ENCODE data around the gene DCDC2C. TPM values are rescaled to one million over a fixed set of nuclear protein-coding genes. Genes with fewer than 3 reads are reported as not detected.

The DCDC2C gene
- total and polyA plus RNA-seq, 10 donors: 0.03 to 0.22 TPM; not detected in 8

DNA sequence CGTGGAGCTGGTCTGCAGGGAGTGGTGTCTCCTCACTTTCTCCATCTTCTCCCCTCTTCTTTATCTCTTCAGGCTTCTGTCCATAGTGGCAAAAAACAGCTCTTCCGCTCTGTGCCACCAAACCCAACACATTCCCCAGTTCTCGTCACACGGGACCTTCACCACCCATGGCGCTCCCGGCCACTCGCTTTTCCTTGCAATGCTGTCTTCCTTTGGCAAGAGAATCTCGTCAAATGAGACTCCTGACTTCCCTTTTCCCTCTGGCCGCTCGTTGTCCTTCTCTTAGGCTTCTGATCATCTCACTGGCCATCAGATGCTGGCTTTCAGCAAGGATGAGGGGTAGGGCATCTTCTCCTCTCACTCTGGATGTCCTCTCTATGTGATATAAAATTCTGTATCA lies 72.9 kb downstream of the DCDC2C start:
- peaks cover 8 to 18% (median 15%) of the 10 kb centered on the region in 6 donors for H3K4me1 ChIP-seq
- H3K27me3 ChIP-seq (replicated peaks in 1 of 7): peaks cover 0 to 39% (median 0%) of the 10 kb centered on the region in 7 donors
- no peak for DNase-seq
- TF ChIP-seq POLR2A (IDR thresholded peaks at IDR 0.05): no peak
- TF ChIP-seq, protein P1, sequence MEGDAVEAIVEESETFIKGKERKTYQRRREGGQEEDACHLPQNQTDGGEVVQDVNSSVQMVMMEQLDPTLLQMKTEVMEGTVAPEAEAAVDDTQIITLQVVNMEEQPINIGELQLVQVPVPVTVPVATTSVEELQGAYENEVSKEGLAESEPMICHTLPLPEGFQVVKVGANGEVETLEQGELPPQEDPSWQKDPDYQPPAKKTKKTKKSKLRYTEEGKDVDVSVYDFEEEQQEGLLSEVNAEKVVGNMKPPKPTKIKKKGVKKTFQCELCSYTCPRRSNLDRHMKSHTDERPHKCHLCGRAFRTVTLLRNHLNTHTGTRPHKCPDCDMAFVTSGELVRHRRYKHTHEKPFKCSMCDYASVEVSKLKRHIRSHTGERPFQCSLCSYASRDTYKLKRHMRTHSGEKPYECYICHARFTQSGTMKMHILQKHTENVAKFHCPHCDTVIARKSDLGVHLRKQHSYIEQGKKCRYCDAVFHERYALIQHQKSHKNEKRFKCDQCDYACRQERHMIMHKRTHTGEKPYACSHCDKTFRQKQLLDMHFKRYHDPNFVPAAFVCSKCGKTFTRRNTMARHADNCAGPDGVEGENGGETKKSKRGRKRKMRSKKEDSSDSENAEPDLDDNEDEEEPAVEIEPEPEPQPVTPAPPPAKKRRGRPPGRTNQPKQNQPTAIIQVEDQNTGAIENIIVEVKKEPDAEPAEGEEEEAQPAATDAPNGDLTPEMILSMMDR (IDR thresholded peaks at IDR 0.05 in 8 of 11, conservative IDR thresholded peaks at IDR 0.05 in 3 of 11): no peak
- TF ChIP-seq POLR2AphosphoS5 (IDR thresholded peaks at IDR 0.05): no peak
- H3K36me3 ChIP-seq: no peaks in the 10 kb centered on the region
- intact Hi-C loops (cut with DNase I; ENCODE audit: low total_unique reads): no loop called here
- H3K9me3 ChIP-seq: no peaks in the 10 kb centered on the region
- no peak overlapping the region for H3K4me3 ChIP-seq
- 90 to 94% (median 91%) methylated on average over 10 of the region's 10 CpGs for WGBS, 5 donors
- no peak overlapping the region for H3K27ac ChIP-seq

DNA sequence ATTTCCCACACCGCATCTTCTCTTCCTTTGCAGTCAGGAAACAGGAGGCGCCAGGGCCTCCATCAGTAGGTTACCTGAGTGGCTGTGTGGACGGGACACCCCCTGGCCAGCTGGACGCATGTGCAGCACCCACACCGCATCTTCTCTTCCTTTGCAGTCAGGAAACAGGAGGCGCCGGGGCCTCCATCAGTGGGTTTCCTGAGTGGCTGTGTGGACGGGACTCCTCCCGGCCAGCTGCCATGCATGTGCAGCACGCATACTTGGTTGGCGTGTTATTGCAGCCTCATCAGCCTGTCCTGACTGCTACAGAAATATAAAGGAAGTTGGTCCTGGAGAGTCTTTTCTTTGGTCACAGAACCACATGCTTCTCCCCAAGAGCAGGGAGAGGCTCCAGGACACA lies 74.6 kb downstream of the DCDC2C start:
- Histone ChIP-seq H3K36me3 (no peaks in the 10 kb centered on the region), H3K27ac (no peak overlapping the region), H3K27me3 (replicated peaks in 1 of 7) (peaks cover 0 to 39% (median 0%) of the 10 kb centered on the region in 7 donors), H3K9me3 (no peaks in the 10 kb centered on the region), H3K4me1 (peaks cover 8 to 18% (median 15%) of the 10 kb centered on the region in 6 donors), H3K4me3 (no peak overlapping the region)
- 20 to 46% (median 37%) methylated on average over 5 to 11 of the region's 11 CpGs for WGBS, 5 donors
- TF ChIP-seq POLR2A (IDR thresholded peaks at IDR 0.05): no peak
- no peak for TF ChIP-seq POLR2AphosphoS5 (IDR thresholded peaks at IDR 0.05)
- TF ChIP-seq, protein P1 (IDR thresholded peaks at IDR 0.05 in 8 of 11, conservative IDR thresholded peaks at IDR 0.05 in 3 of 11): no peak
- intact Hi-C loops (cut with DNase I; ENCODE audit: low total_unique reads): no loop called here
- DNase-seq: no peak

DNA sequence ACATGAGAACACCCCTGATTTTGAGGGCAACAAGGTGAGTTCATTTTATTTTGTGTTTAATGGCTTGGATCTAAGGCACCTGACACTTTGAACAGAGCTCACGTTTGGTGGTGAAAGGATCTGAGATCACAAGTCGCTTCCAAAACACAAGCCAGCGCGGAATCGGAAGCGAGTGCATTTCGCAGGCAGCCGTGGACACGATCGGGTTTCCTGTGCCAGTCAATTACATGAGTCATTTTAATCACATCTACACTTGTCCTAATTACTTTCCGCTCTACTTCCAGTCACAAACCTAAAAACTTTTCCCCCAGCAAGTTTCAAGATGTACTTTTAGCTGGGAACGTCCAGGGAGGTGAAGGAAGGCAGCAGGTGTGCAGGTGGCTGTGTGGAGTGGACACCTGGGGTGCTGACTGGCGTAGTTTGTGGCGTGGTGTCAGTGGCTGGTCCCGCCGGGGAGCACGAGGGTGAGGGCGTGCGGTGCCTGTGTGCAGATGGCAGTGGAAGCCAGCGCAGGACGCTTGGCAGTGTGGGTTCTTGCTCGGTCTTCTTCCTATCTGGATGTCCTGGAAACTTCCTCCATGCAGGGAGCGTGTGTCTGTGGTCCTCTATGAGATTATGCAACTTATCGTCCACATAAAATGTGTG lies 75.6 kb downstream of the DCDC2C start:
- peaks cover 0 to 39% (median 0%) of the 10 kb centered on the region in 7 donors for H3K27me3 ChIP-seq (replicated peaks in 1 of 7)
- WGBS, 5 donors: 78 to 92% (median 86%) methylated on average over 24 of the region's 24 CpGs
- DNase-seq: no peak
- TF ChIP-seq POLR2AphosphoS5 (IDR thresholded peaks at IDR 0.05): no peak
- TF ChIP-seq POLR2A (IDR thresholded peaks at IDR 0.05): no peak
- TF ChIP-seq, protein P1 (IDR thresholded peaks at IDR 0.05 in 8 of 11, conservative IDR thresholded peaks at IDR 0.05 in 3 of 11): no peak
- H3K9me3 ChIP-seq: no peaks in the 10 kb centered on the region
- H3K4me1 ChIP-seq: peaks cover 8 to 18% (median 15%) of the 10 kb centered on the region in 6 donors
- intact Hi-C loops (cut with DNase I; ENCODE audit: low total_unique reads): no loop called here
- no peak overlapping the region for H3K27ac ChIP-seq
- no peaks in the 10 kb centered on the region for H3K36me3 ChIP-seq
- no peak overlapping the region for H3K4me3 ChIP-seq

DNA sequence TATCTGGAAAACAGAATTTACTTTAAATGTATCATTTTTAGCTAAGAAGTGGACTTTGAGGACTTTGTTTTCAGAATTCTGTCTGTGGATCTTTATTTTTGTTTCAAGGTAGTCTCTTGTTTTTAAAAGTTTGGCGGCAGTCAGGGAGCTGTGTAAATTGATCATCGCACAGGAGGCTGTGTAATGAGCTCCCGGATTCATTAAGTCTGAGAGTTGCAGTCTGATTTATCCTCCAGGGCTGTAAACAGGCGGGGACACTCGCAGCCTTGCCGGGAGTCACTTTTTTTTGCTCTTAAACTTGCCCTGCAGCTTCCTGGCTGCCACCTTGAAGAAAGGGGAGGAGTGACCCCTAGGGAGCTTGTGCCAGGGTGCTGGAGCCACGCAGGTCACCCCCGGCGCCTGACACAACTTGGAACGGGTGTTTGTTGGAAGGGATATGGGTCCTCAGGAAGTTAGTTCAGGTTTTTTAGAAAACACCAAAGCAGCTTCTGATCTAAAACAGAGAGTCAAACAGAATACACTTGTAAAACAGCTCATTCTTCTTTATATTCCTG lies 76.2 kb downstream of the DCDC2C start:
- H3K4me1 ChIP-seq: peaks cover 8 to 18% (median 15%) of the 10 kb centered on the region in 6 donors
- peak overlapping the region in 5 of 8 donors; percentile 24 to 41 (median 26) for H3K27ac ChIP-seq
- no peaks in the 10 kb centered on the region for H3K36me3 ChIP-seq
- peaks cover 0 to 39% (median 0%) of the 10 kb centered on the region in 7 donors for H3K27me3 ChIP-seq (replicated peaks in 1 of 7)
- H3K4me3 ChIP-seq: no peak overlapping the region
- H3K9me3 ChIP-seq: no peaks in the 10 kb centered on the region
- WGBS, 5 donors: 43 to 78% (median 58%) methylated on average over 10 of the region's 10 CpGs
- intact Hi-C loops (cut with DNase I; ENCODE audit: low total_unique reads): no loop called here
- no peak for DNase-seq
- TF ChIP-seq POLR2A (IDR thresholded peaks at IDR 0.05) (no peak), POLR2AphosphoS5 (IDR thresholded peaks at IDR 0.05) (no peak)
- TF ChIP-seq, protein P1 (IDR thresholded peaks at IDR 0.05 in 8 of 11, conservative IDR thresholded peaks at IDR 0.05 in 3 of 11): no peak

All from spleen (tissue), 11 donors.